ENCODE data around the gene RUNX1. TPM values are rescaled to one million over a fixed set of nuclear protein-coding genes. Genes with fewer than 3 reads are reported as not detected.

RUNX1 gene
- total and polyA plus RNA-seq, 2 of the 13 experiments (the other 11 are each of a cell fraction or from before 2014, with no cell fraction given): 5.4 to 6.4 TPM

DNA sequence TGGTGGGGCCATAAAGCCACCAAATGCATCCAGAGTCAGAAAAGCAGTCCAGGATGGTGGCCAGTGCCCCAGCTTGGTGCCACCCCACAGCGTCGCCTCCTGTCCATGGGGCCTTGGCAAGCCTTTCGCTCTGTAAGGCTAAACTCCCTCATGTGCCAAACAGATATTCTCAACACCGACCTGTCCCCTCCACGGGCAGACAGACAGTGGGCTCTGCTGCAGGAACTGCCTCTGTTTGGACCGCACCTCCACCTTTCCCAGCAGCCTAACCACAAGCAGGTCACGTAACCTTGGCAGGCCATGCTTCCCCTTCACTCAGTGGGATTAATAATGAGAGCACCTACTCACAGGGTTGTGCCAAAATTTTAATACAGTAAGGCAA, 11.7 kb downstream of the RUNX1 start:
- Histone ChIP-seq H3K4me1 (ENCODE audit: insufficient read depth, low read length) (peaks cover 61% of the 10 kb centered on the region), H3K9ac (ENCODE audit: insufficient read depth, low read depth, low read length) (no peak overlapping the region), H3K9me3 (ENCODE audit: low read length) (no peaks in the 10 kb centered on the region), H3K4me3 (replicated peaks in 1 of 3; ENCODE audit: insufficient read depth in 1 of 3, low read depth in 2 of 3, low read length in 3 of 3) (no peak overlapping the region), H3K27me3 (ENCODE audit: control insufficient read depth in 1 of 2, insufficient read depth in 2 of 2, low read length in 2 of 2) (no peaks in the 10 kb centered on the region), H3K79me2 (ENCODE audit: insufficient read depth, low read length) (no peaks in the 10 kb centered on the region), H3K4me2 (ENCODE audit: low read depth, low read length) (no peak overlapping the region), H4K20me1 (ENCODE audit: insufficient read depth, low read length) (no peaks in the 10 kb centered on the region), H3K36me3 (replicated peaks in 1 of 2; ENCODE audit: control insufficient read depth in 1 of 2, insufficient read depth in 2 of 2, low read length in 2 of 2) (no peaks in the 10 kb centered on the region), H2AFZ (ENCODE audit: low read length) (no peak overlapping the region), H3K27ac (ENCODE audit: extremely low read length, insufficient read depth, low read length) (no peak overlapping the region)
- no TSS peak for BruUV-seq (replicated peaks)
- in situ Hi-C loops (cut with HindIII; ENCODE audit: extremely low pct_ligation_motif_present, low pct_unique_long_range_greater_than_20kb) (no loop called here), intact Hi-C loops (cut with micrococcal nuclease; ENCODE audit: unreplicated experiment) (no loop called here)
- WGBS (ENCODE audit: low lambda C conversion rate): 92% methylated on average over 5 of the region's 7 CpGs
- CTCF ChIA-PET (ENCODE audit: low intra/inter-chr PET ratio, low total read pairs): no interaction called here
- TF ChIP-seq PHF20 (CRISPR knock-in tag; IDR thresholded peaks at IDR 0.05) (no peak), RARG (CRISPR knock-in tag; IDR thresholded peaks at IDR 0.05; ENCODE audit: low read depth) (no peak), XBP1 (CRISPR knock-in tag; IDR thresholded peaks at IDR 0.05) (no peak), TCF7L2 (IDR thresholded peaks at IDR 0.05; ENCODE audit: low read depth, low read length) (no peak), HHEX (CRISPR knock-in tag; IDR thresholded peaks at IDR 0.05) (no peak), MXI1 (IDR thresholded peaks at IDR 0.05; ENCODE audit: borderline replicate concordance, low read depth, low read length) (no peak), ZNF547 (CRISPR knock-in tag; IDR thresholded peaks at IDR 0.05) (no peak), PRMT3 (CRISPR knock-in tag; IDR thresholded peaks at IDR 0.05; ENCODE audit: borderline replicate concordance, low read depth) (no peak), ZNF879 (CRISPR knock-in tag; IDR thresholded peaks at IDR 0.05) (no peak), NONO (IDR thresholded peaks at IDR 0.05) (no peak), NONO (CRISPR knock-in tag; conservative IDR thresholded peaks at IDR 0.05) (no peak)
- TF ChIP-seq, protein P1, sequence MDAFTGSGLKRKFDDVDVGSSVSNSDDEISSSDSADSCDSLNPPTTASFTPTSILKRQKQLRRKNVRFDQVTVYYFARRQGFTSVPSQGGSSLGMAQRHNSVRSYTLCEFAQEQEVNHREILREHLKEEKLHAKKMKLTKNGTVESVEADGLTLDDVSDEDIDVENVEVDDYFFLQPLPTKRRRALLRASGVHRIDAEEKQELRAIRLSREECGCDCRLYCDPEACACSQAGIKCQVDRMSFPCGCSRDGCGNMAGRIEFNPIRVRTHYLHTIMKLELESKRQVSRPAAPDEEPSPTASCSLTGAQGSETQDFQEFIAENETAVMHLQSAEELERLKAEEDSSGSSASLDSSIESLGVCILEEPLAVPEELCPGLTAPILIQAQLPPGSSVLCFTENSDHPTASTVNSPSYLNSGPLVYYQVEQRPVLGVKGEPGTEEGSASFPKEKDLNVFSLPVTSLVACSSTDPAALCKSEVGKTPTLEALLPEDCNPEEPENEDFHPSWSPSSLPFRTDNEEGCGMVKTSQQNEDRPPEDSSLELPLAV (CRISPR knock-in tag; conservative IDR thresholded peaks at IDR 0.05; ENCODE audit: low read depth): no peak
- TF ChIP-seq, protein P2, sequence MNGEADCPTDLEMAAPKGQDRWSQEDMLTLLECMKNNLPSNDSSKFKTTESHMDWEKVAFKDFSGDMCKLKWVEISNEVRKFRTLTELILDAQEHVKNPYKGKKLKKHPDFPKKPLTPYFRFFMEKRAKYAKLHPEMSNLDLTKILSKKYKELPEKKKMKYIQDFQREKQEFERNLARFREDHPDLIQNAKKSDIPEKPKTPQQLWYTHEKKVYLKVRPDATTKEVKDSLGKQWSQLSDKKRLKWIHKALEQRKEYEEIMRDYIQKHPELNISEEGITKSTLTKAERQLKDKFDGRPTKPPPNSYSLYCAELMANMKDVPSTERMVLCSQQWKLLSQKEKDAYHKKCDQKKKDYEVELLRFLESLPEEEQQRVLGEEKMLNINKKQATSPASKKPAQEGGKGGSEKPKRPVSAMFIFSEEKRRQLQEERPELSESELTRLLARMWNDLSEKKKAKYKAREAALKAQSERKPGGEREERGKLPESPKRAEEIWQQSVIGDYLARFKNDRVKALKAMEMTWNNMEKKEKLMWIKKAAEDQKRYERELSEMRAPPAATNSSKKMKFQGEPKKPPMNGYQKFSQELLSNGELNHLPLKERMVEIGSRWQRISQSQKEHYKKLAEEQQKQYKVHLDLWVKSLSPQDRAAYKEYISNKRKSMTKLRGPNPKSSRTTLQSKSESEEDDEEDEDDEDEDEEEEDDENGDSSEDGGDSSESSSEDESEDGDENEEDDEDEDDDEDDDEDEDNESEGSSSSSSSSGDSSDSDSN (CRISPR knock-in tag; IDR thresholded peaks at IDR 0.05): no peak
- TF ChIP-seq, protein P3, sequence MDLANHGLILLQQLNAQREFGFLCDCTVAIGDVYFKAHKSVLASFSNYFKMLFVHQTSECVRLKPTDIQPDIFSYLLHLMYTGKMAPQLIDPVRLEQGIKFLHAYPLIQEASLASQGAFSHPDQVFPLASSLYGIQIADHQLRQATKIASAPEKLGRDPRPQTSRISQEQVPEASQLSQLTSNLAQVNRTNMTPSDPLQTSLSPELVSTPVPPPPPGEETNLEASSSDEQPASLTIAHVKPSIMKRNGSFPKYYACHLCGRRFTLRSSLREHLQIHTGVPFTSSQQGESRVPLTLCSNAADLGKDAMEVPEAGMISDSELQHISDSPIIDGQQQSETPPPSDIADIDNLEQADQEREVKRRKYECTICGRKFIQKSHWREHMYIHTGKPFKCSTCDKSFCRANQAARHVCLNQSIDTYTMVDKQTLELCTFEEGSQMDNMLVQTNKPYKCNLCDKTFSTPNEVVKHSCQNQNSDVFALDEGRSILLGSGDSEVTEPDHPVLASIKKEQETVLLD (CRISPR knock-in tag; IDR thresholded peaks at IDR 0.05; ENCODE audit: low read depth): no peak
- TF ChIP-seq, protein P4, sequence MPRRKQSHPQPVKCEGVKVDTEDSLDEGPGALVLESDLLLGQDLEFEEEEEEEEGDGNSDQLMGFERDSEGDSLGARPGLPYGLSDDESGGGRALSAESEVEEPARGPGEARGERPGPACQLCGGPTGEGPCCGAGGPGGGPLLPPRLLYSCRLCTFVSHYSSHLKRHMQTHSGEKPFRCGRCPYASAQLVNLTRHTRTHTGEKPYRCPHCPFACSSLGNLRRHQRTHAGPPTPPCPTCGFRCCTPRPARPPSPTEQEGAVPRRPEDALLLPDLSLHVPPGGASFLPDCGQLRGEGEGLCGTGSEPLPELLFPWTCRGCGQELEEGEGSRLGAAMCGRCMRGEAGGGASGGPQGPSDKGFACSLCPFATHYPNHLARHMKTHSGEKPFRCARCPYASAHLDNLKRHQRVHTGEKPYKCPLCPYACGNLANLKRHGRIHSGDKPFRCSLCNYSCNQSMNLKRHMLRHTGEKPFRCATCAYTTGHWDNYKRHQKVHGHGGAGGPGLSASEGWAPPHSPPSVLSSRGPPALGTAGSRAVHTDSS (CRISPR knock-in tag; conservative IDR thresholded peaks at IDR 0.05): no peak
- TF ChIP-seq, protein P5, sequence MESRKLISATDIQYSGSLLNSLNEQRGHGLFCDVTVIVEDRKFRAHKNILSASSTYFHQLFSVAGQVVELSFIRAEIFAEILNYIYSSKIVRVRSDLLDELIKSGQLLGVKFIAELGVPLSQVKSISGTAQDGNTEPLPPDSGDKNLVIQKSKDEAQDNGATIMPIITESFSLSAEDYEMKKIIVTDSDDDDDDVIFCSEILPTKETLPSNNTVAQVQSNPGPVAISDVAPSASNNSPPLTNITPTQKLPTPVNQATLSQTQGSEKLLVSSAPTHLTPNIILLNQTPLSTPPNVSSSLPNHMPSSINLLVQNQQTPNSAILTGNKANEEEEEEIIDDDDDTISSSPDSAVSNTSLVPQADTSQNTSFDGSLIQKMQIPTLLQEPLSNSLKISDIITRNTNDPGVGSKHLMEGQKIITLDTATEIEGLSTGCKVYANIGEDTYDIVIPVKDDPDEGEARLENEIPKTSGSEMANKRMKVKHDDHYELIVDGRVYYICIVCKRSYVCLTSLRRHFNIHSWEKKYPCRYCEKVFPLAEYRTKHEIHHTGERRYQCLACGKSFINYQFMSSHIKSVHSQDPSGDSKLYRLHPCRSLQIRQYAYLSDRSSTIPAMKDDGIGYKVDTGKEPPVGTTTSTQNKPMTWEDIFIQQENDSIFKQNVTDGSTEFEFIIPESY (CRISPR knock-in tag; IDR thresholded peaks at IDR 0.05): no peak
- POLR2A ChIA-PET: no interaction called here
- no peak for DNase-seq (ENCODE audit: low spot score)
- FAIRE-seq: no peak
- no peak for ATAC-seq

Measured in HepG2 (cell line).